SK-N-SH (cell line): ENCODE data around the gene CLDN6.
A peak's percentile ranks its signal among the peaks of the same experiment; 100 is the strongest.

ENCODE experiments used
- NRF1 ChIP-seq: IDR thresholded peaks from 2 replicates; pipeline ENCODE4 v1.6.1; 2012; ENCODE audit warnings: low read depth, mild to moderate bottlenecking, low read length
- POLR2AphosphoS5 ChIP-seq: IDR thresholded peaks from 2 replicates; pipeline ENCODE4 v1.6.1; 2012; ENCODE audit warnings: low read depth, low read length
- RAD21 ChIP-seq: IDR thresholded peaks from 2 replicates; pipeline ENCODE4 v1.6.1; 2012; ENCODE audit warnings: mild to moderate bottlenecking, low read length
- TF ChIP-seq, protein P1 (sequence below): fragments of 200-600 bp; sonication (generic); IDR thresholded peaks from 2 replicates; pipeline ENCODE4 v1.6.1; 2017; ENCODE audit warnings: antibody characterized with exemption, mild to moderate bottlenecking, moderate library complexity

DNA sequence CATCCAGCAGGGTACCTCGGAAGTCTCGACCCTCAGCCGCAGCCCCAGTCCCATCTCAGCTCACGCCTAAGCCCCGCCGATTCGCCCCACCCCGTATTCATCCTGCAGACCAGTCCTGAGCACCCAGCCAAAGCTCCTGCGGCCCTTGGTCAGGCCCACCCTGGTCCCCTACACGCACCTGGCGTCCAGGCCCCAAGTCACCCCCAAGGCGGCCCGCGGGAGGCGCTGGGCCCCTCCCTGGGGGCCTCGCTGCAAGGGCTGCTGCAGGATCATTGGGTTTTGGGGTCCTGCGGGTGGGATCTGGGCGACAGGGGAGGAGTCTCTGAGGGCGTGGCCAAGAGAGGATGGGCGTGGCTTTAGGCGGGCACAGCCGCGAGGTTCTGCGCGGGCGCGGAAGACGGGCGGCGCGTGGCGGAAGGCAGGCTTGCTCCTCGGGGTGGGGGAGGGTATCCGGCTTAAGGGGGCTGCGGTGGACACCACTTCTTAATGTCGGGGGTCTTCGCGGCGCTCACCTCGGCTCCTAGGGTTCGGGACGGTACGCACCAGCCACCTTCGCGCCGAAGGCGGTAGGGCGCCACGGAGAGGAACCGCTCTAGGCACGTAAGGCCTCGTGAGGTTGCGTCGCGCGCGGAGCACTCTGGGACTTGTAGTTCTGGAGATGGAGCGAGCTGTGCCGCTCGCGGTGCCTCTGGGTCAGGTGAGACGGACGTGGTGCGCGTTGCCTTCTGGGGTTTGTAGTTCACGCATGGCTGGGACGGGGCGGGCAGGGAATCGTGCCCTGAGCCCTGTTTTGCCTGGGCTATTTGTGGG is 5.9 kb upstream of the CLDN6 start, which contains the start of the genes HCFC1R1 and THOC6:
- peak; percentile 63 for TF ChIP-seq NRF1
- TF ChIP-seq, protein P1, sequence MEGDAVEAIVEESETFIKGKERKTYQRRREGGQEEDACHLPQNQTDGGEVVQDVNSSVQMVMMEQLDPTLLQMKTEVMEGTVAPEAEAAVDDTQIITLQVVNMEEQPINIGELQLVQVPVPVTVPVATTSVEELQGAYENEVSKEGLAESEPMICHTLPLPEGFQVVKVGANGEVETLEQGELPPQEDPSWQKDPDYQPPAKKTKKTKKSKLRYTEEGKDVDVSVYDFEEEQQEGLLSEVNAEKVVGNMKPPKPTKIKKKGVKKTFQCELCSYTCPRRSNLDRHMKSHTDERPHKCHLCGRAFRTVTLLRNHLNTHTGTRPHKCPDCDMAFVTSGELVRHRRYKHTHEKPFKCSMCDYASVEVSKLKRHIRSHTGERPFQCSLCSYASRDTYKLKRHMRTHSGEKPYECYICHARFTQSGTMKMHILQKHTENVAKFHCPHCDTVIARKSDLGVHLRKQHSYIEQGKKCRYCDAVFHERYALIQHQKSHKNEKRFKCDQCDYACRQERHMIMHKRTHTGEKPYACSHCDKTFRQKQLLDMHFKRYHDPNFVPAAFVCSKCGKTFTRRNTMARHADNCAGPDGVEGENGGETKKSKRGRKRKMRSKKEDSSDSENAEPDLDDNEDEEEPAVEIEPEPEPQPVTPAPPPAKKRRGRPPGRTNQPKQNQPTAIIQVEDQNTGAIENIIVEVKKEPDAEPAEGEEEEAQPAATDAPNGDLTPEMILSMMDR, result no peak
- TF ChIP-seq POLR2AphosphoS5, result peak; percentile 91
- no peak for TF ChIP-seq RAD21
